ENCODE measurements around the gene TRAPPC1. TPM values are rescaled to one million over a fixed set of nuclear protein-coding genes. Genes with fewer than 3 reads are reported as not detected.

Gene TRAPPC1
- total RNA-seq, 1 donor from 2014 or later: 14.3 TPM

GRCh38 chr17:7909089-7909488 lies 22.7 kb downstream of the TRAPPC1 start:
- DNase-seq (ENCODE audit: low spot score in 2 of 2): no peak
- FAIRE-seq: no peak

- no peak for FAIRE-seq
Measured at GRCh38 chr17:7903154-7904103, 28.3 kb downstream of the TRAPPC1 start.

GRCh38 chr17:7897773-7898172 lies 34.0 kb downstream of the TRAPPC1 start:
- FAIRE-seq: no peak
- DNase-seq (ENCODE audit: low spot score in 2 of 2): peak; percentile 57 to 59

More at GRCh38 chr17:7903154-7904103, 28.3 kb downstream of the TRAPPC1 start:
- no peak for DNase-seq (ENCODE audit: low spot score in 2 of 2)

- FAIRE-seq (no peak), DNase-seq (ENCODE audit: low spot score in 2 of 2) (no peak)
Measured at GRCh38 chr17:7897090-7897489, 34.7 kb downstream of the TRAPPC1 start.

- FAIRE-seq (no peak), DNase-seq (ENCODE audit: low spot score in 2 of 2) (no peak)
Measured at GRCh38 chr17:7894866-7895265, 36.9 kb downstream of the TRAPPC1 start.

- DNase-seq (ENCODE audit: low spot score in 2 of 2) (no peak), FAIRE-seq (no peak)
Measured at GRCh38 chr17:7894226-7894625, 37.5 kb downstream of the TRAPPC1 start.

GRCh38 chr17:7893187-7893880 lies 38.4 kb downstream of the TRAPPC1 start:
- FAIRE-seq: no peak
- no peak for DNase-seq (ENCODE audit: low spot score in 2 of 2)

GRCh38 chr17:7889166-7889955 lies 42.4 kb downstream of the TRAPPC1 start:
- DNase-seq (ENCODE audit: low spot score in 2 of 2) (peak; percentile 88 to 90), FAIRE-seq (peak; percentile 81)

- no peak for FAIRE-seq
- no peak for DNase-seq (ENCODE audit: low spot score in 2 of 2)
Measured at GRCh38 chr17:7888184-7888920, 43.4 kb downstream of the TRAPPC1 start, which contains the start of gene CHD3. Gene CHD3, plus strand, starts transcription at chr17:7888789. Its CDS starts 212 bp downstream, at chr17:7889001.

- FAIRE-seq (no peak), DNase-seq (ENCODE audit: low spot score in 2 of 2) (peak; percentile 85 to 88)
Measured at GRCh38 chr17:7887482-7888183, 44.1 kb downstream of the TRAPPC1 start.

GRCh38 chr17:7887038-7887481 lies 44.7 kb downstream of the TRAPPC1 start:
- DNase-seq (ENCODE audit: low spot score in 2 of 2): no peak
- no peak for FAIRE-seq

- FAIRE-seq (no peak), DNase-seq (ENCODE audit: low spot score in 2 of 2) (peak in 1 of 2 donors; percentile 55)
Measured at GRCh38 chr17:7886227-7887037, 45.3 kb downstream of the TRAPPC1 start.

GRCh38 chr17:7885367-7886226 lies 46.1 kb downstream of the TRAPPC1 start:
- FAIRE-seq (no peak), DNase-seq (ENCODE audit: low spot score in 2 of 2) (peak; percentile 64 to 66)

GRCh38 chr17:7884581-7885366 lies 47.0 kb downstream of the TRAPPC1 start:
- no peak for FAIRE-seq

GRCh38 chr17:7883781-7884386 lies 47.9 kb downstream of the TRAPPC1 start:
- no peak for DNase-seq (ENCODE audit: low spot score in 2 of 2)
- FAIRE-seq: no peak

More at GRCh38 chr17:7884581-7885366, 47.0 kb downstream of the TRAPPC1 start:
- DNase-seq (ENCODE audit: low spot score in 2 of 2): no peak

GRCh38 chr17:7882629-7883028 lies 49.1 kb downstream of the TRAPPC1 start:
- FAIRE-seq (no peak), DNase-seq (ENCODE audit: low spot score in 2 of 2) (no peak)

Data from frontal cortex (tissue), 4 donors.